ENCODE results near the gene ABCA5.

GRCh38 chr17:69363488-69364210, 36.7 kb upstream of the ABCA5 start:
- TF ChIP-seq CTCF (IDR thresholded peaks at IDR 0.05) (no peak), POLR2AphosphoS5 (IDR thresholded peaks at IDR 0.05) (no peak)

Measured in upper lobe of left lung (tissue), 4 donors.